IPS-15b (cell line): ENCODE results near the gene TAMM41.
"Not testable (repeated sequence)": the region's sequence is repeated elsewhere in the genome, so short reads cannot be mapped to it uniquely, and the experiment has no call there.

ENCODE experiments used
- H3K27me3 ChIP-seq: one replicate; pipeline ENCODE4 v1.6.1; 2013; ENCODE audit warnings: low read length; ENCODE audit not compliant: control insufficient read depth, insufficient read depth
- H3K36me3 ChIP-seq: one replicate; pipeline ENCODE4 v1.6.1; 2013; ENCODE audit warnings: low read length; ENCODE audit not compliant: control insufficient read depth, insufficient read depth
- H3K4me1 ChIP-seq: one replicate; pipeline ENCODE4 v1.6.1; 2013; ENCODE audit warnings: mild to moderate bottlenecking, low read length; ENCODE audit not compliant: control insufficient read depth, insufficient read depth
- H3K4me3 ChIP-seq: one replicate; pipeline ENCODE4 v1.5.1; 2013; ENCODE audit warnings: low read depth, low read length
- H3K9ac ChIP-seq: one replicate; pipeline ENCODE4 v1.6.1; 2013; ENCODE audit warnings: low read depth, mild to moderate bottlenecking, low read length
- H3K9me3 ChIP-seq: one replicate; pipeline ENCODE4 v1.6.1; 2013; ENCODE audit warnings: mild to moderate bottlenecking, low read length; ENCODE audit not compliant: control insufficient read depth, insufficient read depth

Gene TAMM41

DNA sequence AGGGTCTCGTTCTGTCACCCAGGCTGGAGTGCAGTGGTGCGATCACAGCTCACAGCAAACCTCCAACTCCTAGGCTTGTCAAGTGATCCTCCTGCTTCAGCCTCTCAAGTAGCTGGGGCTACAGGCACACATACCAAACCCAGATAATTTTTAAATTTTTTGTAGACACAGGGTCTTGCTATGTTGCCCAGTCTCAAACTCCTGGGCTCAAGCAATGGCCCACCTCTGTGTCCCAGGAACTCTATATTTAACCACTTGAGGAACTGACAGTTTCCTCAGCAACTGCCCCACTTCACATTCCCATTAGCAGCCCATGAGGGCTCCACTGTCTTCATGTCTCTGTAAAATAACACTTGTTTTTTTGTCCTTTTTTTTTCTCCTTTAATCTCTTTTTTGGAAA, 68.4 kb downstream of the TAMM41 start:
- peaks cover 3% of the 10 kb centered on the region for H3K4me1 ChIP-seq
- H3K27me3 ChIP-seq, result no peaks in the 10 kb centered on the region
- H3K9ac ChIP-seq, result no peak overlapping the region
- H3K36me3 ChIP-seq, result no peaks in the 10 kb centered on the region
- H3K9me3 ChIP-seq, result no peaks in the 10 kb centered on the region
- H3K4me3 ChIP-seq, result no peak overlapping the region

DNA sequence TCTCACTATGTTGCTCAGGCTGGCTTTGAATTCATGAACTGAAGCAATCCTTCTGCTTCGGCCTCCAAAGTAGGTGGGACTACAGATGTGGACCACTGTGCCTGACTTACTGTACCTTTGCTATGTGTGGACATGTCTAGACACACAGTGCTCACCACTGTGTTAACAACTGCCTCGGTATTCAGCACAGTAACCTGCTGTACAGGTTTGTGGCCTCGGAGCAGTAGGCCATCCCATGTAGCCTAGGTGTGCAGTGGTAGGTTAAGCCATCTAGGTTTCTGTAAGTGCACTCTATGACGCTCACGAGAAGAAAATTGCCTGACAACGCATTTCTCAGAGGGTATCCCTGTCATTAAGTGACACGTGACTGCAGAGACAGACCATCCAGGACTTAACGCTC, 70.3 kb downstream of the TAMM41 start:
- Histone ChIP-seq H3K27me3 (no peaks in the 10 kb centered on the region), H3K4me1 (peaks cover 3% of the 10 kb centered on the region), H3K4me3 (no peak overlapping the region), H3K9ac (no peak overlapping the region), H3K36me3 (no peaks in the 10 kb centered on the region), H3K9me3 (no peaks in the 10 kb centered on the region)

DNA sequence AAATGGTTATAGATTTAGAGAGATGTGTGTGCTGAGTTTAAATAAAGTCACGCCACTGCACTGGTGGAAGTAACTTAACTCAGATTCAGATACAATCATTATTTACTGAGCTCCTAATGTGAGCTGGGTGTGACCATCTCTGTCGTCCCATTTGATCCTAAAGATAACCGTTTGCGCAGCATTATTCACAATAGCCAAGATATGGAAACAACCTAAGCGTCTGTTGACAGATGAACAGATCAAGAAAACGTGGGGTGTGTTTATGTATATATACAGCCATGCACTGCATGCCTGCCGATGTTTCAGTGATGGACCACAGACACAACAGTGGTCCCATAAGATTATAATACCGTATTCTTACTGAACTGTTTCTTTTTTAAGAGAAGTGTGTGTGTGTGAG, 71.2 kb downstream of the TAMM41 start:
- H3K9ac ChIP-seq, result no peak overlapping the region
- H3K4me3 ChIP-seq, result no peak overlapping the region
- H3K4me1 ChIP-seq, result peaks cover 8% of the 10 kb centered on the region
- no peaks in the 10 kb centered on the region for H3K9me3 ChIP-seq
- no peaks in the 10 kb centered on the region for H3K27me3 ChIP-seq
- H3K36me3 ChIP-seq, result no peaks in the 10 kb centered on the region

DNA sequence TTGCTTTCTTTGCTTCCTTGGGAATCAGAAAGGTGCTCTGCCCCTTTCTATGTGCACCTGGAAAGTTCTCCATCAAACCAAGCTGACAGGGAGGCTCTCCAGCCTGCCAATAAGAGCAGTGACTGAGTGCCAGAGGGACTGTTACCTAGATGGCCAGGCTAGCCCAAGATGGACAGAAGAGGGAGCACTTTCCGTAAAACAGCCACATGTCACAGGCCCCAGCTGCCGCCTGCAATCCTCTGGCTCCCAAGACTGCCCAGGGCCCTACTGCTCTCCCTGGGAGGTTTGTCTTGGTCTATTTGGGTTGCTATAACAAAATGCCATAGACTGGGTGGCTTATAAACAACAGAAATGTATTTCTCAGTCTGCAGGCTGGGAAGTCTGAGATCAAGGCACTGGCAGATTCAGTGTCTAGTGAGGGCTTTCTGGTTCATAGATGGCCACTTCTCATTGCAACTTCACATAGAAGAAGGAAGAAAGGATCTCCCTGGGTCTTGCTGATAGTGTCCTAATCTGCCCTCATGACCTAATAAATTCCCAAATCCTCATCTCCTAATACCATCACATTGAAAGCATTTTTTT, 72.3 kb downstream of the TAMM41 start:
- H3K9ac ChIP-seq, result no peak overlapping the region
- H3K4me1 ChIP-seq, result peaks cover 11% of the 10 kb centered on the region
- no peaks in the 10 kb centered on the region for H3K36me3 ChIP-seq
- peaks cover 9% of the 10 kb centered on the region for H3K27me3 ChIP-seq
- no peak overlapping the region for H3K4me3 ChIP-seq
- H3K9me3 ChIP-seq, result no peaks in the 10 kb centered on the region

DNA sequence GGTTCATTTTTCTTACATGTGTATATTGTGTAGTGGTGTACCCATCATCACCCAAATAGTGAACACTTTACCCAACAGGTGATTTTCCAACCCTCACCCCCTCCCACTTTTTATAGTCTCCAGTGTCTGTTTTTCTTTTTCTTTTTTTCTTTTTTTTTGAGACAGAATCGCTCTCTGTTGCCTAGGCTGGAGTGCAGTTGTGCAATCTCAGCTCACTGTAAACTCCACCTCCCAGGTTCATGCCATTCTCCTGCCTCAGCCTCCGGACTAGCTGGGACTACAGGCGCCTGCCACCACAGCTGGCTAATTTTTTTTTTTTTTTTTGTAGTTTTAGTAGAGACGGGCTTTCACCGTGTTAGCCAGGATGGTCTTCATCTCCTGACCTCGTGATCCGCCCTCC, 74.8 kb downstream of the TAMM41 start:
- H3K36me3 ChIP-seq, H3K9ac ChIP-seq, H3K4me3 ChIP-seq, H3K9me3 ChIP-seq: not testable (repeated sequence)
- peaks cover 11% of the 10 kb centered on the region for H3K27me3 ChIP-seq
- peaks cover 11% of the 10 kb centered on the region for H3K4me1 ChIP-seq

DNA sequence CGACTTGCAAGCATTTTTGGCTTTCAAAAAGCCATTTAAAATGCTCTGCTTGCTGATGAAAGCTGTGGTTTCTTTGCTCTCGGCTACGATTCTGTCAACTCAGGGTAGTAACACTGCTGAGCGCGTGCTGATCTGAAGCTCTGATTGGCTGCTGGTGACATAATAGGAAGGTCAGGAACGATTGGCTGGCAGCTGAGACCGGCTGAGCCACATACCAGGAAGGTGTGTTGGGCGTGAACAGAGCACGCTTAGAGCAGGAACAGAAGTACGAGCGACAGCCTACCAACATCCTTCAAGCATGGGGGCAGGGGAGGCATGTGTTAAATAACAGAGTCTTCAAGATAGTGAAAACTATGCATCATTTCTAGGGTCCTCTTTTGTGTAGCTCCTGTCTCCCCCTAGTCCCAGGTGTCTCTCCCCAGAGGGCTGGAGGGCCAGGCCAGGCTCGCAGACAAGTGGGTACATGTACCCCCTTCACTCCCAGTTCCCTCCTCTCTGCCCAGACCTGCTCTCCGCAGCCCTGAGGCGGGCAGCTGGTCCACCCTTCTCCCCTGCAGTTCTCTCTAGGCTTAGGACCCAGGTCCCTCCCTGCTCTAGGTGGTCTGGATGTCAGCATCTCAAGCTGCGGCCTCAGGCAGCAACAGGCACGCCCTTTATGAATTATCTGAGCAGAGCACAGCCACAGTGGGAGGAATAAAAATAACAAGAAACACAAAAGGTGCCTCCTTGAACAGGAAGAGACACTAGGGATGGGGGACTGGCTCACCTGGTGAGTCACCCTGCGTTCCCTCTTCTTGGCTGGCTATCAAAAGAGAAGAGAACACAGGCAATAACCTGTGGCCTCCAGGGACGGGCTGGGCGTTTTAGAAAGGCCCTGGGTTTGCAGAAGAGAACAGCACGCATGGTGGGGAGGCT, 76.0 kb downstream of the TAMM41 start:
- Histone ChIP-seq H3K4me1 (peaks cover 11% of the 10 kb centered on the region), H3K9ac (peak overlapping the region; percentile 47), H3K36me3 (no peaks in the 10 kb centered on the region), H3K27me3 (peaks cover 11% of the 10 kb centered on the region), H3K9me3 (no peaks in the 10 kb centered on the region), H3K4me3 (peak overlapping the region; percentile 18)

DNA sequence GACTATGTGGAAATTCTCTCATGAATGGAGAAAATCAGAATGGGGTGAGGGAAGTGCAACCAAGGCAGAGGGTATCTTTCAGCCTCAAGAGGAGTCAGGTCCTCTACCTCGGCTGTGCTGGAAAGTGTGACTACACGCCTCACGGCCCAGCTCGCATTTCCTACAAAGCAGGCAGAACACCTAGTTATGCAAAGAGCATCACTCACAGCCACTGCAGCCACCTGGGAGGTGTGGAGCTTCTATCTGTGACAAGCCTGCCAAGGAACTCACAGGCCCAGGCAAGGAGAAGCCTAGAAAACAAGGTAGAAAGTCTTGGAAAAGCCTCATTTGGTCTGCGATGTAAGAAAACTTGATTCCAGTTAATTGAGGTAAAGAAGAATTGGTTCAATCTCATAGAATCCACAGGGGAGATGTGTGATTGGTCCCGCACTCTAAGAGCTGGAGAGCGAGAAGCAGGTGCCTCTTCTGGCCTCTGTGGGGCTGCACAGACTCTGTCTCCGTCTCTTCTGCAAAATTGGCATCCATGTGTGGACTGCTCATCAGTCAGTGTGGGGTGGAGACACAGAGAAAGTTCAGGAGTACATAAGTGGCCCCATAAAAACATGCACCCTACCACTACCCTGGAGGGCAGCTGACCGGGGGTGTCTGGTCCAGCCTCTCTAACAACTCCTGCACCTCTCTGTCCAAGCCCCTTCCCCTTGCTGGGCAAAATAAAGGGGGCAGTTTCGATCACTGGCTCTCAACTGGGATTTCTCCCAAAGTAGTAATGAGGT, 76.8 kb downstream of the TAMM41 start:
- H3K4me3 ChIP-seq, result peak overlapping the region; percentile 18
- H3K36me3 ChIP-seq, result no peaks in the 10 kb centered on the region
- no peaks in the 10 kb centered on the region for H3K9me3 ChIP-seq
- H3K4me1 ChIP-seq, result peaks cover 11% of the 10 kb centered on the region
- no peak overlapping the region for H3K9ac ChIP-seq
- peaks cover 11% of the 10 kb centered on the region for H3K27me3 ChIP-seq

DNA sequence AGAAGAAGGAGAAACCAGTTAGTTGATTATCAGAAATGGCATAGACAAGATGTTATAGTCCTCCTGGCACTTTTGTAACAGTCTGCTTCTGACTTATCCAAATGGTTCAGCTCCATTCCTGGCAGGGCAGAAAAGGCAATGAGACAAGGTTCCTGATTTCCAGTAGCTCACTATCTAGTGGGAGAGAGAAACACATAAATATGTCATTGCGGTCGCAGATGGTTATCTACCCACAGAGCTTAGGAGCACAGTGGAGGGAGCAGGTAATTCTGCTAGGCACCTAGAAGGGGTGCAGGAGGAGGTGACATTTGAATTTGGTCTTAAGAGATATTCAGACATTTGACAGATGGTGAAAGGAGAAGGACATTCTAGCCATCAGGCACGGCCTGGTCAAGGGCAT, 78.1 kb downstream of the TAMM41 start:
- peaks cover 8% of the 10 kb centered on the region for H3K4me1 ChIP-seq
- no peak overlapping the region for H3K9ac ChIP-seq
- no peak overlapping the region for H3K4me3 ChIP-seq
- peaks cover 11% of the 10 kb centered on the region for H3K27me3 ChIP-seq
- H3K9me3 ChIP-seq, result no peaks in the 10 kb centered on the region
- H3K36me3 ChIP-seq, result no peaks in the 10 kb centered on the region

DNA sequence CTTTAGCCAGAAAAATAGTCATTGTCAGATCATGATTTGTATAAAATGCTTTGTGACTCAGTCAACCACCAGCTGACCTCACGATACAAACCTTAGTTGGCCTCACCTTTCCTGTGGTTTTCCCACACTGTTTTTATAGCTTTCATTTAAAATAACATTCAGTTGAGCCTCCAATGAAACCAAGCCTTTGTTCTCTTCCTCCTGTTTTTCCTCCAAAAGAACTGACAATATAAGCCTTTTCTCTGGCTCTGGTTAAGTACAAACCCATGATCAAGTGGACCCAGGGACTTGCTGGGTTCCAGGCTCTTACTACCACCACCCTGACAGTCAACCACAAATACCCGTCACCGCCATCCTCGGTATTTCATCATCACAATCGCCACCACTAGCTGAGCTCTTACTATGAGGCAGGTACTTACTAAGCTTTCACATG, 81.7 kb downstream of the TAMM41 start:
- H3K36me3 ChIP-seq, result no peaks in the 10 kb centered on the region
- H3K9me3 ChIP-seq, result no peaks in the 10 kb centered on the region
- H3K27me3 ChIP-seq, result peaks cover 8% of the 10 kb centered on the region
- no peaks in the 10 kb centered on the region for H3K4me1 ChIP-seq
- H3K4me3 ChIP-seq, result no peak overlapping the region
- H3K9ac ChIP-seq, result no peak overlapping the region

DNA sequence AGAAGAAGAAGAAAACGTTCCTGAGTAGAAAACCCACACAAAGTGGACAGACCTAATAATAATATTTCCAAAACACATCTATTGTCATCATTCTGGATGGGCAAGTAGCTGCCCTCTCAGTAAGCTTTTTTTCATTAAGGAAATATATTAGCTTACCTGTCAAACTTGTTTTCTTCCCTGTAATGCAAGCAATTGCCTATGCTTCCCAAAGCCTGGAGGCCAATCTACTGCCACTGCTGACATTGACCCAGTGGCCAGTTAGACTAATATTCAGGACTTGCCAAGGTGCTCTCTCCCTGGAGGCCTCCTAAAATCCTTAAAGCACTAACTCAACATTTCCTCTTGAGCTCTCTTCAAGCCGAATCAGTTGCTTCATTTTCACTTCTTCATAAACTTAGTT, 86.7 kb downstream of the TAMM41 start:
- Histone ChIP-seq H3K9ac (no peak overlapping the region), H3K4me3 (no peak overlapping the region), H3K27me3 (no peaks in the 10 kb centered on the region), H3K4me1 (no peaks in the 10 kb centered on the region), H3K9me3 (no peaks in the 10 kb centered on the region), H3K36me3 (no peaks in the 10 kb centered on the region)

DNA sequence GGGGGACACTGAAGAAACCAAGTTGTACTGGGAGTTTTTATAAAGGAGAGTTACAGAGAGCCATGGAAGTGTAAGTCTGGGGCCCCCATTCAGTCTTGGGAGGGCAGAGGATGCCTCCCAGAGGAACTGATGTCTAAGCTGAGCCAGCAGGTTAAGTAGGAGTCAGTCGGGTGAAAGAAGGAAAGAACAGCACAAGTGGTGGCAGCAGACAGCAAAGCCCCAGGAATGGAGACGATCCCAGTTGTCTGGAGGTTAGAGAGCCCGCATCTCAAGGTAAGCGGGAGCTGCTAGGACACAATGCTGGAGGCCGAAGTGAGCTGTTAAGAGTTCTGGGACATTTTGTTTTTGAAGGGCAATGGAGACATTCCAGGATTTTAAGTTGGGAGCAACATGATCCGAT, 88.8 kb downstream of the TAMM41 start:
- Histone ChIP-seq H3K36me3 (no peaks in the 10 kb centered on the region), H3K4me1 (no peaks in the 10 kb centered on the region), H3K9me3 (no peaks in the 10 kb centered on the region), H3K4me3 (no peak overlapping the region), H3K9ac (no peak overlapping the region), H3K27me3 (no peaks in the 10 kb centered on the region)
